ENCODE measurements around the gene PTPRB. TPM values are rescaled to one million over a fixed set of nuclear protein-coding genes. Genes with fewer than 3 reads are reported as not detected.

PTPRB gene
- total and polyA plus RNA-seq, 2 of the 4 experiments (the other 2 are of a cell fraction), result 4.1 to 6.5 TPM

DNA sequence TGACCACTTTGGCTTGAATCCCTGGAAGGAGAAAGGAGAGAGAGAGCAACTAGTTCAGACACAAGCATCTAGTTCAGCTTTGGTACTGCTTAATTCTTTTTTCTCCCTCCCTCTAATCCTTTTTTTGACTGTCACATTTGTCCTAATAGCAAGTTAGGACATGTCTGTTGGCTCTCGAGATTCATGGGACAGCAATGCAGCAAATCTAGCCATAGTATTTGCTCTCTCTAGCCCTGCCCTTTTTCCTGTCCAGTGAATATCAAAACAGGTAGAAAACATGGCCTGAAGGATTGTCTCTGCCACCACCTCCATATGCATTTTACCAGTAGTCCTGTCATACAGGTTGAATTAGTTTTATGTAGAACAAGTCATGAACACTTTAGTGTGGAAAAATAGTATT is 116.4 kb downstream of the PTPRB start:
- Histone ChIP-seq H2AFZ (replicated peaks; ENCODE audit: low read length, poor library complexity) (no peak overlapping the region), H4K8ac (ENCODE audit: low read depth in 2 of 2, low read length in 2 of 2) (no peak overlapping the region), H3K4ac (ENCODE audit: low read depth, low read length) (no peak overlapping the region), H3K9me1 (ENCODE audit: insufficient read depth, low read length) (no peaks in the 10 kb centered on the region), H3K56ac (ENCODE audit: extremely low read depth, insufficient read depth, low read length) (no peak overlapping the region; the same call in 1 of the 2 replicates), H4K20me1 (ENCODE audit: insufficient read depth, low read length) (no peaks in the 10 kb centered on the region), H4K91ac (ENCODE audit: insufficient read depth, low read depth, low read length) (no peak overlapping the region), H3K4me1 (ENCODE audit: control insufficient read depth, insufficient read depth, low read length) (no peaks in the 10 kb centered on the region), H3K36me3 (ENCODE audit: control insufficient read depth, insufficient read depth, low read length) (no peaks in the 10 kb centered on the region), H3K4me2 (ENCODE audit: low read depth, low read length) (no peak overlapping the region), H3K4me3 (ENCODE audit: insufficient read depth, low read depth, low read length) (no peak overlapping the region), H2BK15ac (ENCODE audit: low read depth, low read length) (no peak overlapping the region), H3K23ac (ENCODE audit: low read depth, low read length) (no peak overlapping the region), H3K9ac (ENCODE audit: low read depth, low read length) (no peak overlapping the region), H2AK5ac (ENCODE audit: low read depth, low read length) (no peak overlapping the region), H3K27me3 (ENCODE audit: control insufficient read depth, insufficient read depth, low read length) (no peaks in the 10 kb centered on the region), H3K9me3 (ENCODE audit: control insufficient read depth, insufficient read depth, low read length) (no peaks in the 10 kb centered on the region), H3K14ac (replicated peaks; ENCODE audit: low read depth, low read length) (no peak overlapping the region), H2BK5ac (ENCODE audit: low read depth, low read length, poor library complexity, severe bottlenecking) (no peak overlapping the region), H2AK9ac (replicated peaks; ENCODE audit: low read depth, low read length, poor library complexity) (no peak overlapping the region), H3K27ac (ENCODE audit: insufficient read depth, low read length) (no peak overlapping the region), H3K18ac (ENCODE audit: low read depth, low read length) (no peak overlapping the region), H2BK120ac (ENCODE audit: low read depth, low read length) (no peak overlapping the region), H4K5ac (ENCODE audit: low read depth, low read length) (no peak overlapping the region), H2BK20ac (ENCODE audit: low read depth, low read length) (no peak overlapping the region), H3K79me1 (ENCODE audit: low read depth in 1 of 2, low read length in 2 of 2) (no peaks in the 10 kb centered on the region)
- ChIA-PET CTCF (no interaction called here), POLR2A (ENCODE audit: unreplicated experiment) (no interaction called here)
- in situ Hi-C loops (cut with MboI; ENCODE audit: low sequenced_read_pairs) (no loop called here), intact Hi-C loops (cut with micrococcal nuclease) (no loop called here), dilution Hi-C loops (cut with HindIII; ENCODE audit: low sequenced_read_pairs, unreplicated experiment) (no loop called here)
- TF ChIP-seq CTCF (conservative IDR thresholded peaks at IDR 0.05; ENCODE audit: low read depth, low read length) (no peak), CHD1 (IDR thresholded peaks at IDR 0.05; ENCODE audit: low read depth, low read length) (no peak), NFE2L2 (IDR thresholded peaks at IDR 0.05; ENCODE audit: low read depth, low read length) (no peak), BHLHE40 (IDR thresholded peaks at IDR 0.05; ENCODE audit: low read depth, low read length) (no peak), POLR2A (IDR thresholded peaks at IDR 0.05; ENCODE audit: low read depth, low read length) (no peak), ELK1 (IDR thresholded peaks at IDR 0.05; ENCODE audit: borderline replicate concordance, low read depth, low read length) (no peak), RFX5 (IDR thresholded peaks at IDR 0.05; ENCODE audit: low read depth, low read length) (no peak), MXI1 (IDR thresholded peaks at IDR 0.05; ENCODE audit: borderline replicate concordance, low read depth, low read length) (no peak), SMC3 (IDR thresholded peaks at IDR 0.05; ENCODE audit: low read depth, low read length) (no peak), FOS (IDR thresholded peaks at IDR 0.05; ENCODE audit: low read depth, low read length) (no peak), USF2 (IDR thresholded peaks at IDR 0.05; ENCODE audit: low read depth, low read length) (no peak), RAD21 (IDR thresholded peaks at IDR 0.05; ENCODE audit: low read length) (no peak), MAZ (IDR thresholded peaks at IDR 0.05; ENCODE audit: borderline replicate concordance, low read depth, low read length) (no peak), RCOR1 (IDR thresholded peaks at IDR 0.05; ENCODE audit: insufficient replicate concordance, low read length) (no peak), MAFK (IDR thresholded peaks at IDR 0.05; ENCODE audit: low read depth, low read length) (no peak), CEBPB (IDR thresholded peaks at IDR 0.05; ENCODE audit: low read depth, low read length) (no peak)
- no CpG with 5 or more reads among the region's 1 CpG for WGBS, 2 experiments (ENCODE audit: extremely low coverage in 2 of 2, insufficient read length in 1 of 2)
- no peak for ATAC-seq (ENCODE audit: low read depth)
- DNase-seq, result no peak
- no TSS peak for BruUV-seq (replicated peaks)
